H1 (cell line): ENCODE data around the gene DIABLO. TPM values are rescaled to one million over a fixed set of nuclear protein-coding genes. Genes with fewer than 3 reads are reported as not detected.

ENCODE experiments used
- CTCF ChIA-PET: fragments of 300-600 bp; sonication (Branson Sonifier 250); formaldehyde crosslinking; loops from one replicate; lab custom pipeline; 2021; ENCODE audit not compliant: partially characterized antibody; lab: Charles Lee
- POLR2A ChIA-PET: fragments of 300-600 bp; sonication (Branson Sonifier 250); formaldehyde crosslinking; loops from one replicate; lab custom pipeline; 2021; ENCODE audit warnings: inconsistent platforms; ENCODE audit not compliant: partially characterized antibody; lab: Charles Lee
- DNase-seq, 2 experiments: peaks; one replicate each; pipeline versions ENCODE4 v3.0.0 to v3.0.0-alpha.2; 2010 to 2022; ENCODE audit warnings: low spot score in 2 of 2, low read depth in 1 of 2, mixed read lengths in 1 of 2
- FAIRE-seq: peaks from 2 replicates; lab custom pipeline; 2011; peaks lifted over from hg19 to GRCh38; lab: Jason Lieb, UNC
- H2AFZ ChIP-seq: 2 replicates; pipeline ENCODE4 v1.8.1; 2012; ENCODE audit warnings: low read length, inconsistent platforms
- H2AK5ac ChIP-seq: 2 replicates; pipeline ENCODE4 v1.6.1; 2013; ENCODE audit warnings: low read depth, low read length
- H2BK120ac ChIP-seq: replicated peaks from 2 replicates; pipeline ENCODE3; 2013; ENCODE audit warnings: low read depth, low read length, inconsistent platforms
- H2BK12ac ChIP-seq: 2 replicates; pipeline ENCODE4 v1.6.1; 2013; ENCODE audit warnings: low read depth, low read length
- H2BK15ac ChIP-seq: 2 replicates; pipeline ENCODE4 v1.6.1; 2013; ENCODE audit warnings: low read length
- H2BK20ac ChIP-seq: 2 replicates; pipeline ENCODE4 v1.6.1; 2013; ENCODE audit warnings: low read length
- H2BK5ac ChIP-seq: 2 replicates; pipeline ENCODE4 v1.6.1; 2013; ENCODE audit warnings: low read depth, low read length
- H3K14ac ChIP-seq: 2 replicates; pipeline ENCODE4 v1.6.1; 2013; ENCODE audit warnings: inconsistent platforms; ENCODE audit not compliant: insufficient read length
- H3K18ac ChIP-seq: 2 replicates; pipeline ENCODE4 v1.6.1; 2013; ENCODE audit warnings: low read length; ENCODE audit errors: extremely low read depth
- H3K23ac ChIP-seq: 2 replicates; pipeline ENCODE4 v1.6.1; 2013; ENCODE audit warnings: inconsistent platforms; ENCODE audit not compliant: insufficient read length
- H3K23me2 ChIP-seq: 2 replicates; pipeline ENCODE4 v1.6.1; 2013; ENCODE audit warnings: low read depth, low read length
- H3K27ac ChIP-seq: 2 replicates; pipeline ENCODE4 v1.6.1; 2011; ENCODE audit warnings: low read depth, low read length, inconsistent platforms
- H3K27me3 ChIP-seq, 4 experiments: replicated peaks in 1 of 4; 1 replicate in 1 of 4; 2 replicates in 3 of 4; pipeline versions ENCODE4 v1.6.1 to v1.8.1; 2011 to 2013; ENCODE audit warnings: low read length in 3 of 4, mild to moderate bottlenecking in 3 of 4, inconsistent platforms in 2 of 4, mixed read lengths in 2 of 4, moderate library complexity in 1 of 4; ENCODE audit not compliant: control insufficient read depth in 3 of 4, insufficient read depth in 3 of 4; ENCODE audit errors: extremely low read depth in 1 of 4
- H3K36me3 ChIP-seq, 4 experiments: 2 replicates each; pipeline versions ENCODE4 v1.6.1 to v1.8.1; 2011 to 2013; ENCODE audit warnings: mild to moderate bottlenecking in 4 of 4, low read length in 3 of 4, moderate library complexity in 2 of 4, control low read depth in 1 of 4, inconsistent platforms in 1 of 4; ENCODE audit not compliant: insufficient read depth in 4 of 4, control insufficient read depth in 2 of 4
- H3K4ac ChIP-seq: replicated peaks from 2 replicates; pipeline ENCODE3; 2013; ENCODE audit warnings: low read length, low read depth, mixed read lengths, inconsistent platforms; ENCODE audit not compliant: insufficient read length
- H3K4me1 ChIP-seq, 4 experiments: replicated peaks in 1 of 4; 1 replicate in 1 of 4; 2 replicates in 3 of 4; pipeline versions ENCODE4 v1.6.1 to v1.8.1; 2011 to 2013; ENCODE audit warnings: low read length in 3 of 4, inconsistent platforms in 2 of 4, mixed read lengths in 1 of 4; ENCODE audit not compliant: insufficient read depth in 4 of 4, control insufficient read depth in 3 of 4
- H3K4me2 ChIP-seq, 2 experiments: 2 replicates each; pipeline versions ENCODE4 v1.6.1 to v1.8.1; 2011 to 2013; ENCODE audit warnings: low read depth in 2 of 2, low read length in 2 of 2, control low read depth in 1 of 2, inconsistent platforms in 1 of 2, mild to moderate bottlenecking in 1 of 2; ENCODE audit not compliant: insufficient read depth in 1 of 2
- H3K4me3 ChIP-seq, 4 experiments: fragments of 200-600, 300-600 bp in 1 of 4; sonication (generic), shearing (Covaris generic), sonication (Bioruptor Twin) in 1 of 4; 2 replicates each; pipeline versions ENCODE4 v1.5.1 to v1.8.1; 2011 to 2016; ENCODE audit warnings: low read length in 4 of 4, low read depth in 3 of 4, control low read depth in 2 of 4, inconsistent platforms in 2 of 4, mild to moderate bottlenecking in 2 of 4, mixed read lengths in 1 of 4, moderate library complexity in 1 of 4; ENCODE audit not compliant: insufficient read depth in 2 of 4; ENCODE audit errors: extremely low read depth in 1 of 4
- H3K56ac ChIP-seq: replicated peaks from 2 replicates; pipeline ENCODE3; 2013; ENCODE audit warnings: low read depth, mild to moderate bottlenecking, mixed read lengths, low read length, inconsistent platforms; ENCODE audit not compliant: insufficient read length
- H3K79me1 ChIP-seq: 2 replicates; pipeline ENCODE4 v1.6.1; 2013; ENCODE audit warnings: low read depth, low read length, control low read depth
- H3K79me2 ChIP-seq, 2 experiments: 2 replicates each; pipeline versions ENCODE4 v1.6.1 to v1.8.1; 2012 to 2013; ENCODE audit warnings: low read length in 2 of 2, mild to moderate bottlenecking in 2 of 2, inconsistent platforms in 1 of 2; ENCODE audit not compliant: insufficient read depth in 2 of 2, control insufficient read depth in 1 of 2
- H3K9ac ChIP-seq, 4 experiments: replicated peaks in 1 of 4; 1 replicate in 1 of 4; 2 replicates in 3 of 4; pipeline versions ENCODE4 v1.6.1 to v1.8.1; 2011 to 2013; ENCODE audit warnings: low read depth in 3 of 4, low read length in 3 of 4, control low read depth in 2 of 4, mild to moderate bottlenecking in 2 of 4, moderate library complexity in 2 of 4, inconsistent platforms in 1 of 4; ENCODE audit errors: extremely low read depth in 1 of 4
- H3K9me3 ChIP-seq, 2 experiments: 2 replicates each; pipeline versions ENCODE4 v1.6.1 to v1.8.1; 2012 to 2013; ENCODE audit warnings: mild to moderate bottlenecking in 2 of 2, moderate library complexity in 2 of 2, control low read depth in 1 of 2, inconsistent platforms in 1 of 2, low read depth in 1 of 2, low read length in 1 of 2, mixed read lengths in 1 of 2; ENCODE audit not compliant: insufficient read depth in 2 of 2
- H4K20me1 ChIP-seq, 2 experiments: replicated peaks in 1 of 2; 2 replicates each; pipeline versions ENCODE3 to v1.8.1; 2011 to 2013; ENCODE audit warnings: inconsistent platforms in 2 of 2, low read length in 2 of 2, mild to moderate bottlenecking in 1 of 2; ENCODE audit not compliant: insufficient read depth in 2 of 2, control insufficient read depth in 1 of 2
- H4K5ac ChIP-seq: 2 replicates; pipeline ENCODE4 v1.6.1; 2013; ENCODE audit warnings: low read length, low read depth, mixed read lengths, inconsistent platforms; ENCODE audit not compliant: insufficient read length
- H4K8ac ChIP-seq: 2 replicates; pipeline ENCODE4 v1.8.0; 2013; ENCODE audit warnings: mild to moderate bottlenecking, moderate library complexity, low read length, inconsistent platforms; ENCODE audit not compliant: insufficient read depth; ENCODE audit errors: extremely low read depth
- H4K91ac ChIP-seq: replicated peaks from 2 replicates; pipeline ENCODE3; 2013; ENCODE audit warnings: low read length, mixed read lengths, inconsistent platforms; ENCODE audit not compliant: insufficient read length
- ATF3 ChIP-seq: IDR thresholded peaks from 2 replicates; pipeline ENCODE4 v1.6.1; 2011; ENCODE audit warnings: low read depth, mild to moderate bottlenecking, low read length; ENCODE audit not compliant: insufficient read depth
- BACH1 ChIP-seq: IDR thresholded peaks from 2 replicates; pipeline ENCODE4 v1.6.1; 2012; ENCODE audit warnings: low read length, improper control_type of control experiment
- CBX5 ChIP-seq: fragments of 300-800, 300-1000 bp; sonication (generic); IDR thresholded peaks from 2 replicates; pipeline ENCODE4 v1.7.1; 2016; ENCODE audit warnings: antibody characterized with exemption, low read length, low read depth
- CTBP2 ChIP-seq: IDR thresholded peaks from 2 replicates; pipeline ENCODE4 v1.7.0; 2011; ENCODE audit warnings: borderline replicate concordance, mild to moderate bottlenecking, moderate library complexity, mixed read lengths, low read length; ENCODE audit not compliant: insufficient read depth, insufficient read length
- E2F6 ChIP-seq: IDR thresholded peaks from 2 replicates; pipeline ENCODE4 v1.6.1; 2012; ENCODE audit warnings: inconsistent platforms
- KDM1A ChIP-seq: fragments of 200-600, 300-600 bp; sonication (generic); IDR thresholded peaks from 2 replicates; pipeline ENCODE4 v1.7.1; 2016; ENCODE audit warnings: mild to moderate bottlenecking, low read length, borderline replicate concordance
- NRF1 ChIP-seq: IDR thresholded peaks from 2 replicates; pipeline ENCODE4 v1.6.1; 2011; ENCODE audit warnings: mild to moderate bottlenecking, low read depth, low read length, improper control_type of control experiment
- SUZ12 ChIP-seq: fragments of 200-600 bp; sonication (generic); IDR thresholded peaks from 2 replicates; pipeline ENCODE4 v1.6.1; 2012; ENCODE audit warnings: mild to moderate bottlenecking, inconsistent platforms, low read length, moderate library complexity, mixed read lengths
- TEAD4 ChIP-seq: IDR thresholded peaks from 2 replicates; pipeline ENCODE4 v1.6.1; 2012; ENCODE audit warnings: low read depth, low read length, inconsistent platforms, mixed read lengths
- ZNF274 ChIP-seq: IDR thresholded peaks from 2 replicates; pipeline ENCODE4 v1.7.0; 2012; ENCODE audit warnings: low read length, borderline replicate concordance; ENCODE audit errors: extremely low read depth
- WGBS, 2 experiments: shearing (Covaris generic) in 1 of 2; methylation state at CpG; one replicate each; pipeline versions ENCODE4 v1.1.6 to v1.1.7; 2013 to 2015; ENCODE audit warnings: low lambda C conversion rate in 2 of 2, mixed read lengths in 2 of 2, inconsistent platforms in 1 of 2, low coverage in 1 of 2, missing lambda C conversion rate in 1 of 2; ENCODE audit not compliant: insufficient replicate concordance in 2 of 2, insufficient coverage in 1 of 2, insufficient read length in 1 of 2; ENCODE audit errors: extremely low coverage in 1 of 2, missing lambda C conversion rate in 1 of 2; 5-methylcytosine and 5-hydroxymethylcytosine counted together
- polyA plus RNA-seq, 7 experiments: library from polyadenylated mRNA; depleted of rRNA in 3 of 7; stranded (reverse) in 5 of 7; unstranded in 2 of 7; fragments of >200 nt in 5 of 7; fragments of 200-250 nt in 2 of 7; gene quantifications; 1 replicate in 5 of 7; 2 replicates in 1 of 7; 4 replicates in 1 of 7; pipeline versions ENCODE4 v1.2.1 to v1.2.3, GENCODE V29; 2011 to 2013; ENCODE audit warnings: missing spikeins in 2 of 7, mixed read lengths in 2 of 7
- total RNA-seq: library from RNA; stranded (reverse); fragmentation: NEBNext Ultra II Directional; extraction: Animal tissue kit (Norgen Biotek cat#: 25700); gene quantifications from 2 replicates; pipeline ENCODE4 v1.2.1, GENCODE V29; 2021

Gene DIABLO
- total and polyA plus RNA-seq, 2 of the 8 experiments (the other 6 are each of a cell fraction or from before 2014, with no cell fraction given) = 65.2 to 68.3 TPM

- Histone ChIP-seq H2BK15ac (no peak overlapping the region), H3K27me3 (no peaks in the 10 kb centered on the region; a peak in 1 of 7 replicates), H4K20me1 (no peaks in the 10 kb centered on the region), H2BK12ac (no peak overlapping the region), H2AK5ac (no peak overlapping the region), H4K8ac (no peak overlapping the region), H3K4ac (no peak overlapping the region), H3K9ac (no peak overlapping the region), H2BK5ac (no peak overlapping the region), H3K4me2 (no peak overlapping the region), H3K56ac (no peak overlapping the region), H3K27ac (no peak overlapping the region), H3K4me1 (no peaks in the 10 kb centered on the region; a peak in 1 of 7 replicates), H4K5ac (no peak overlapping the region), H2BK20ac (no peak overlapping the region), H2AFZ (no peak overlapping the region), H4K91ac (no peak overlapping the region), H3K18ac (no peak overlapping the region), H3K14ac (no peak overlapping the region), H2BK120ac (no peak overlapping the region), H3K23ac (no peak overlapping the region), H3K36me3 (no peaks in the 10 kb centered on the region), H3K9me3 (no peaks in the 10 kb centered on the region), H3K23me2 (no peaks in the 10 kb centered on the region), H3K4me3 (no peak overlapping the region), H3K79me2 (no peaks in the 10 kb centered on the region), H3K79me1 (no peaks in the 10 kb centered on the region)
- WGBS, 2 experiments = 91% methylated on average over 10 of the region's 10 CpGs; no CpG with 5 or more reads in 1 of the 2 experiments
- FAIRE-seq (no peak), DNase-seq (no peak)
- ChIA-PET CTCF (interaction anchor here (0.6 to 2.5 kb wide), 8 partner anchors 12 to 90 kb away, joined by 3 to 7 read pairs (median 3); no protein-coding TSS in a partner anchor), POLR2A (no interaction called here)
- TF ChIP-seq CBX5 (no peak), BACH1 (no peak), ATF3 (no peak), CTBP2 (no peak), KDM1A (no peak), ZNF274 (no peak), TEAD4 (no peak), SUZ12 (no peak), NRF1 (no peak), E2F6 (no peak)
Measured at GRCh38 chr12:122167356-122167925, 58.4 kb downstream of the DIABLO start.
